ENCODE data around the gene MORC2. TPM values are rescaled to one million over a fixed set of nuclear protein-coding genes. Genes with fewer than 3 reads are reported as not detected.

Gene MORC2
- polyA plus RNA-seq, 4 donors: 30.6 to 37.2 (median 37.0) TPM

GRCh38 chr22:30923168-30923900, 45.2 kb downstream of the MORC2 start:
- no peak for DNase-seq (ENCODE audit: low read depth in 4 of 4, low spot score in 3 of 4)

- DNase-seq (ENCODE audit: low read depth in 4 of 4, low spot score in 3 of 4): peak; percentile 20 to 36 (median 29)
These were observed 46.4 kb downstream of the MORC2 start for GRCh38 chr22:30922151-30922611.

- DNase-seq (ENCODE audit: low read depth in 4 of 4, low spot score in 3 of 4): no peak
These were observed 47.5 kb downstream of the MORC2 start for GRCh38 chr22:30921108-30921507.

GRCh38 chr22:30920407-30920806, 48.2 kb downstream of the MORC2 start:
- peak in 3 of 4 donors; percentile 18 to 48 (median 40) for DNase-seq (ENCODE audit: low read depth in 4 of 4, low spot score in 3 of 4)

GRCh38 chr22:30919973-30920372, 48.6 kb downstream of the MORC2 start:
- DNase-seq (ENCODE audit: low read depth in 4 of 4, low spot score in 3 of 4): no peak

- no peak for DNase-seq (ENCODE audit: low read depth in 4 of 4, low spot score in 3 of 4)
These were observed 49.8 kb downstream of the MORC2 start for GRCh38 chr22:30918761-30919160.

- DNase-seq (ENCODE audit: low read depth in 4 of 4, low spot score in 3 of 4): no peak
These were observed 58.2 kb downstream of the MORC2 start for GRCh38 chr22:30910358-30910757.

- no peak for DNase-seq (ENCODE audit: low read depth in 4 of 4, low spot score in 3 of 4)
These were observed 59.3 kb downstream of the MORC2 start for GRCh38 chr22:30909306-30909705.

GRCh38 chr22:30908051-30908461, 60.5 kb downstream of the MORC2 start:
- DNase-seq (ENCODE audit: low read depth in 4 of 4, low spot score in 3 of 4): no peak

GRCh38 chr22:30906946-30907345, 61.6 kb downstream of the MORC2 start:
- DNase-seq (ENCODE audit: low read depth in 4 of 4, low spot score in 3 of 4): no peak

GRCh38 chr22:30906411-30906810, 62.2 kb downstream of the MORC2 start:
- DNase-seq (ENCODE audit: low read depth in 4 of 4, low spot score in 3 of 4): no peak

GRCh38 chr22:30905696-30906341, 62.8 kb downstream of the MORC2 start:
- no peak for DNase-seq (ENCODE audit: low read depth in 4 of 4, low spot score in 3 of 4)

- DNase-seq (ENCODE audit: low read depth in 4 of 4, low spot score in 3 of 4): no peak
These were observed 64.6 kb downstream of the MORC2 start for GRCh38 chr22:30903876-30904460.

GRCh38 chr22:30902496-30903357, 65.8 kb downstream of the MORC2 start:
- DNase-seq (ENCODE audit: low read depth in 4 of 4, low spot score in 3 of 4): no peak

- DNase-seq (ENCODE audit: low read depth in 4 of 4, low spot score in 3 of 4): no peak
These were observed 74.2 kb downstream of the MORC2 start for GRCh38 chr22:30894371-30894740.

- no peak for DNase-seq (ENCODE audit: low read depth in 4 of 4, low spot score in 3 of 4)
These were observed 74.9 kb downstream of the MORC2 start for GRCh38 chr22:30893434-30894370.

GRCh38 chr22:30892731-30893221, 75.8 kb downstream of the MORC2 start:
- no peak for DNase-seq (ENCODE audit: low read depth in 4 of 4, low spot score in 3 of 4)

GRCh38 chr22:30892286-30892685, 76.3 kb downstream of the MORC2 start:
- no peak for DNase-seq (ENCODE audit: low read depth in 4 of 4, low spot score in 3 of 4)

- DNase-seq (ENCODE audit: low read depth in 4 of 4, low spot score in 3 of 4): no peak
These were observed 76.8 kb downstream of the MORC2 start for GRCh38 chr22:30891781-30892180.

- no peak for DNase-seq (ENCODE audit: low read depth in 4 of 4, low spot score in 3 of 4)
These were observed 77.2 kb downstream of the MORC2 start for GRCh38 chr22:30891443-30891755.
